Natural killer cell treated with Interleukin-12 subunit alpha and Interleukin-12 subunit beta and Interleukin-15 and Interleukin-18, amount 100 ng/mL, for 72 hours (primary cell): ENCODE measurements around the gene IGSF23. TPM values are rescaled to one million over a fixed set of nuclear protein-coding genes. Genes with fewer than 3 reads are reported as not detected.
"Not testable (repeated sequence)": the region's sequence is repeated elsewhere in the genome, so short reads cannot be mapped to it uniquely, and the experiment has no call there.

Experiments
- ATAC-seq, 2 donors: fragments of 150-1000 bp; cut with Tn5 transposase in 1 of 2; sonication (Bioruptor Pico), chemical (Tn5 transposase) in 1 of 2; 2 replicates each; pipeline ENCODE4 v1.10.0; 2021
- DNase-seq: peaks from one replicate; pipeline ENCODE4 v3.0.0; 2022; ENCODE audit warnings: low spot score
- H3K27ac Mint-ChIP-seq, 2 donors: 1 replicate in 1 of 2; 2 replicates in 1 of 2; pipeline ENCODE4 v1.8.0; 2022; ENCODE audit warnings: mixed read lengths in 2 of 2, mild to moderate bottlenecking in 1 of 2, moderate library complexity in 1 of 2
- H3K27me3 Mint-ChIP-seq, 2 donors: 1 replicate in 1 of 2; 2 replicates in 1 of 2; pipeline ENCODE4 v1.8.0; 2022; ENCODE audit warnings: mixed read lengths in 2 of 2
- H3K36me3 Mint-ChIP-seq: one replicate; pipeline ENCODE4 v1.8.0; 2022; ENCODE audit warnings: mixed read lengths
- H3K4me1 Mint-ChIP-seq, 2 donors: 1 replicate in 1 of 2; 2 replicates in 1 of 2; pipeline ENCODE4 v1.8.0; 2022; ENCODE audit warnings: low read depth in 2 of 2, mixed read lengths in 2 of 2, mild to moderate bottlenecking in 1 of 2
- H3K4me3 Mint-ChIP-seq: one replicate; pipeline ENCODE4 v1.8.0; 2022; ENCODE audit warnings: mixed read lengths
- H3K9me3 Mint-ChIP-seq: 2 replicates; pipeline ENCODE4 v1.8.0; 2022; ENCODE audit warnings: mixed read lengths
- total RNA-seq, 2 donors: library from RNA; stranded (reverse); gene quantifications; one replicate each; pipeline ENCODE4 v1.2.3, GENCODE V29; 2022

Gene IGSF23
- total RNA-seq, 2 donors from 2014 or later: not detected

DNA sequence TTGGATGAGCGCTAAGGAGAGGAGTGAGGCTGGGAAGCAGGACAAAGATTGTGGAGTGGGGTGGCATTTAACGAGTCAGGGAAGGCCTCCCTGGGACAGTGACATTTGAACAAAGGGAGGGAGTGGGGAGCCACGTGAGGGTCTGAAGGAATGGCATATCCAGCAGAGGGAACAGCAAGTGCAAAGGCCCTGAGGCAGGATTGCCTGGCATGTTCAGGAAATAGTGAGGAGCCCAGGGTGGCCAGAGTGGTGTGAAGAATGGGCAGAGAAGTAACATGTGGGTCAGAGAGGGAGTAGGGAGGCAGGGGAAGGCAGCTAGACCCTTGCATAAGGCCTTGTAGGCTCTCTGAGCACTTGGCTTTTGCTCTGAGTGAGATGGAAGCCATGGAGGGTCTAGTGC, 15.4 kb downstream of the IGSF23 start:
- Mint-ChIP-seq H3K9me3 (no peaks in the 10 kb centered on the region), H3K36me3 (no peaks in the 10 kb centered on the region), H3K4me1 (no peaks in the 10 kb centered on the region), H3K4me3 (no peak overlapping the region), H3K27ac (no peak overlapping the region), H3K27me3 (peaks cover 2 to 6% of the 10 kb centered on the region in 2 donors)
- ATAC-seq (no peak), DNase-seq (no peak)

- not testable (repeated sequence) for H3K4me3 Mint-ChIP-seq, ATAC-seq, H3K4me1 Mint-ChIP-seq, H3K27ac Mint-ChIP-seq, H3K36me3 Mint-ChIP-seq, DNase-seq, H3K9me3 Mint-ChIP-seq, H3K27me3 Mint-ChIP-seq
These were observed 18.2 kb downstream of the IGSF23 start for GRCh38 chr19:44631611-44632010.

DNA sequence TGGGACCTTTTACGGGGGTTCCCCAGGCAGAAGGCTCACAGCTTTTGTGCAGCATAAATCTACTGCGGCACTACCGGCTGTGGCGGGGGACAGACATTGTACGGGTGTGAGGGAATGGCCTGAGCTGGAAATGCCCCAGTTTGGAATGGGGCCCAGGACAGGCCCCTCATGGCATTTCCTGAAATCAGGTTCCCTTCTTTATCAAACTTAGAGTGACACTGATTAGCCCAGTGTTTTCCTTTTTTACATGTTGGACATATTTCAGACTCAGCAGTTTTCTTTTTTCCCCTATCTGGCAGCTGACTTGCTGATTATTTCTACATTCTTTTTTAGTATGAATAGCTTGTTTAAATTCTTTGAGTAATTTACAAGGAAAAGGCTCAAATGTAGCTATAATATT, 20.7 kb downstream of the IGSF23 start:
- H3K27ac Mint-ChIP-seq, H3K4me3 Mint-ChIP-seq, H3K4me1 Mint-ChIP-seq, DNase-seq, H3K9me3 Mint-ChIP-seq, H3K27me3 Mint-ChIP-seq, ATAC-seq, H3K36me3 Mint-ChIP-seq: not testable (repeated sequence)

- no peaks in the 10 kb centered on the region for H3K36me3 Mint-ChIP-seq
These were observed 21.4 kb downstream of the IGSF23 start for GRCh38 chr19:44634785-44635184.

DNA sequence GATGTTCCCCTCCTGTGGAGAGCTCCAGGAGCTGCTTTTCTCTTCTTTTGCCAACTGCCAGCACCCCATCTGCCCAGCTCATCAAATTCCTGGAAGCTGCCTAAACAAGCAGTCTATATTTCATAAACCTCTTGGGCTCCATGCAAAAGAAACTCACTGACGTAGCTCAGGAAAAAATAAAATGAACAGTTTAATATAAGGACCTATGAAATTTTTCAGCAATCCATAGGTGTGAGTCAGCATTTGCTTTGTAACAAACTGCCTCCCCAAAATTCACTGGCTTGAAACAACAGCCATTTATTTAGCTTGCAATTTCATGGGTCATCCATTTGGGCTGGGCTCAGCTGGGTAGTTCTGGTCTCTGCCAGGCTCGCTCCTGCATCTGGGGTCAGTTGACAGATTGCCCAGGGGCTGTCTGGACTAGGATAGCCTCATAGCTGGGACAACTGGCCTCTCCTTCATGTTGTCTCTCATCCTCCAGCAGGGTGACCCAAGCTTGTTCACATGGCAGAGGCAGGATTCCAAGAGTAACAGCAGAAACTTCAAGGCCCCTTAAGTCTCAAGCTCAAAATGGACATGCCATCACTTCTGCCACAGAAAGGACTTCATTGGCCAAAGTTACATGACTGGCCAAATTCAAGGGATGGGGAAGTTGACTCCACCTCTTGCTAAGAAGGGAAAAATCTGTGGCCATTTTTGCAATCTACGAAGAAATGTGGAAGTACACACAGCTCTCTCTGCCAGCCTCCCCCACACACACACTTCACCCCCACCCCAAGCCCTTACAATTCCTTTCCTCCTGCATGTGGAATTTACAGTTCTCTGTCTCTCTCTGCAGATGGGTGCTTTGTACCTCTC, 22.4 kb downstream of the IGSF23 start:
- Mint-ChIP-seq H3K27ac (no peak overlapping the region), H3K4me1 (no peaks in the 10 kb centered on the region), H3K9me3 (no peaks in the 10 kb centered on the region)

More at GRCh38 chr19:44634785-44635184, 21.4 kb downstream of the IGSF23 start:
- ATAC-seq (no peak), DNase-seq (no peak)
- H3K27me3 Mint-ChIP-seq: peaks cover 7 to 9% of the 10 kb centered on the region in 2 donors
- no peak overlapping the region for H3K27ac Mint-ChIP-seq
- no peaks in the 10 kb centered on the region for H3K9me3 Mint-ChIP-seq
- H3K4me1 Mint-ChIP-seq: no peaks in the 10 kb centered on the region
- no peak overlapping the region for H3K4me3 Mint-ChIP-seq

GRCh38 chr19:44636439-44637389, 23.4 kb downstream of the IGSF23 start:
- Mint-ChIP-seq H3K36me3 (no peaks in the 10 kb centered on the region), H3K4me1 (no peaks in the 10 kb centered on the region), H3K27ac (no peak overlapping the region), H3K9me3 (no peaks in the 10 kb centered on the region), H3K27me3 (peaks cover 7 to 11% of the 10 kb centered on the region in 2 donors), H3K4me3 (no peak overlapping the region)
- DNase-seq (no peak), ATAC-seq (no peak)

More for the DNA sequence above, 22.4 kb downstream of the IGSF23 start:
- Mint-ChIP-seq H3K4me3 (no peak overlapping the region), H3K27me3 (peaks cover 7 to 11% of the 10 kb centered on the region in 2 donors), H3K36me3 (no peaks in the 10 kb centered on the region)
- ATAC-seq (no peak), DNase-seq (no peak)

DNA sequence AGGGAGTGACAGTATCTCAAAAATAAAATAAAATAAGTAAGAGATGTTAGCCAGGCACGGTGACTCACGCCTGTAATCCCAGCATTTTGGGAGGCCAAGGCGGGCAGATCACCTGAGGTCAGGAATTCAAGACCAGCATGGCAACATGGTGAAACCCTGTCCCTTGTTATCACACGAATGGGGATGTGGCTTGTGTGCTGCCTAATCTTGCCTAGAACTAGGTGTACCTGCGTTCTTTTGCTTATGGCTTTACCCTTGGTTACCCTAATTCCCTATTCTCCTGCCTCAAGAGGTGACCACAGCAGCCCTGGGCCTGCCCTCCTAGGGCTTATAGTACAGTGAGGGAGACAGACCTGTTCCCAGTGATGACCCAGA, 24.0 kb downstream of the IGSF23 start:
- Mint-ChIP-seq H3K9me3 (no peaks in the 10 kb centered on the region), H3K4me3 (no peak overlapping the region), H3K4me1 (no peaks in the 10 kb centered on the region), H3K27me3 (peaks cover 7 to 14% of the 10 kb centered on the region in 2 donors), H3K36me3 (no peaks in the 10 kb centered on the region), H3K27ac (no peak overlapping the region)
- DNase-seq (no peak), ATAC-seq (no peak)

GRCh38 chr19:44640518-44640917, 27.2 kb downstream of the IGSF23 start:
- Mint-ChIP-seq H3K36me3 (no peaks in the 10 kb centered on the region), H3K4me3 (no peak overlapping the region), H3K9me3 (no peaks in the 10 kb centered on the region), H3K27me3 (peaks cover under 1 to 10% of the 10 kb centered on the region in 2 donors), H3K4me1 (no peaks in the 10 kb centered on the region), H3K27ac (no peak overlapping the region)
- ATAC-seq (no peak), DNase-seq (no peak)

DNA sequence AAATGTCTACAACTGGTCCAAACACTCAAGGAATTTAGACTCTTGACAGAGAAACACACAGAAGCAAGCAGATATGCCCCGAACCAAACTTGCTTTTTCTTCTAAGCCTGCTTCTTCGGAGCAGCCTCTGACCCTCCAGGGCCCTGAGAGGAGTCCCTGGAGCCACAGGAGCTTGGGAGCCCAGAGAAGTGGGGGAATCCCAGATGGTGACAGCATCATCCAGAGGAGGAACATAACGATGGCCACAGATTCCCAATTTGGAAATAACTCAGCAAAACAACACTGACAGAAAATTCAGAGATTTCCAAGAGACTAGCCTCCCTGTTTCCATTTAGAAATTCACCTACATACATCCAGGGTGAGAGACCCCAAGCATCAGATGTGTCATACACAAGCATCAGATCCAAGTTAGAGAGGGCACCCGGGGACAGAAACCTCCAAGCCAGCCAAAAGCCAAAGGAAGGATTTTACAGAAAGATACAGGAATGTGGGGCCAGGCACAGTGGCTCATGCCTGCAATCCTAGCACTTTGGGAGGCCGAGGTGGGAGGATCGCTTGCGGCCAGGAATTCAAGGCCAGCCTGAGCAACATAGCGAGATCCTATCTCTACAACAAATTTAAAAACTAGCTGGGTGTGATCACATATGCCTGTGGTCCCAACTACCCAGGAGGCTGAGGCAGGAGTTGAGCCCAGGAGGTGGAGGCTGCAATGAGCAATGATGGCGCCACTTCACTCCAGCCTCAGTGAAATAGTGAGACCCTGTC, 28.3 kb downstream of the IGSF23 start:
- DNase-seq: no peak
- ATAC-seq: no peak
- Mint-ChIP-seq H3K4me1 (peaks cover 0 to 4% of the 10 kb centered on the region in 2 donors), H3K27me3 (peaks cover 0 to 5% of the 10 kb centered on the region in 2 donors), H3K27ac (no peak overlapping the region), H3K4me3 (no peak overlapping the region), H3K9me3 (no peaks in the 10 kb centered on the region), H3K36me3 (no peaks in the 10 kb centered on the region)

DNA sequence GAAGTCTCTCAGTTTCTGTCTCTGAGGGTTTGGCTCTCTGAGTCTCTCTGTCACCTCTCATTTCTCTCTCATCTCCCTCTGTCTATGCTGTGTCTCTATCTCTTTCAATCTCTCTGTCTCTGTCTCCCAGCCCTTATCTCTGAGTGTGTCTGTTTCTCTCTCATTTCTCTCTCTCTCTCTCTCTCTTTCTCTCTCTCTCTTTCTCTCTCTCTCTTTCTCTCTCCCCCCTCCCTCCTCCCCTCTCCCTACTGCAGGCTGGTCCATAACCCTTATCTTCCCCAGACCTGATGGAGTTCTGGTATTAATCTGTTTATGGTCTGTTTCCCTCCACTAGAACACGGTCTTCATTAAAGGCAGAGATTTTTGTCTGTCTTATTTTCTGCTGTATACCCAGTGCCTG, 29.0 kb downstream of the IGSF23 start:
- no peak overlapping the region for H3K27ac Mint-ChIP-seq
- ATAC-seq (no peak), DNase-seq (no peak)
- H3K4me1 Mint-ChIP-seq: peaks cover 0 to 4% of the 10 kb centered on the region in 2 donors
- H3K9me3 Mint-ChIP-seq: no peaks in the 10 kb centered on the region
- H3K27me3 Mint-ChIP-seq: peaks cover 0 to 5% of the 10 kb centered on the region in 2 donors
- H3K36me3 Mint-ChIP-seq: no peaks in the 10 kb centered on the region
- H3K4me3 Mint-ChIP-seq: no peak overlapping the region

DNA sequence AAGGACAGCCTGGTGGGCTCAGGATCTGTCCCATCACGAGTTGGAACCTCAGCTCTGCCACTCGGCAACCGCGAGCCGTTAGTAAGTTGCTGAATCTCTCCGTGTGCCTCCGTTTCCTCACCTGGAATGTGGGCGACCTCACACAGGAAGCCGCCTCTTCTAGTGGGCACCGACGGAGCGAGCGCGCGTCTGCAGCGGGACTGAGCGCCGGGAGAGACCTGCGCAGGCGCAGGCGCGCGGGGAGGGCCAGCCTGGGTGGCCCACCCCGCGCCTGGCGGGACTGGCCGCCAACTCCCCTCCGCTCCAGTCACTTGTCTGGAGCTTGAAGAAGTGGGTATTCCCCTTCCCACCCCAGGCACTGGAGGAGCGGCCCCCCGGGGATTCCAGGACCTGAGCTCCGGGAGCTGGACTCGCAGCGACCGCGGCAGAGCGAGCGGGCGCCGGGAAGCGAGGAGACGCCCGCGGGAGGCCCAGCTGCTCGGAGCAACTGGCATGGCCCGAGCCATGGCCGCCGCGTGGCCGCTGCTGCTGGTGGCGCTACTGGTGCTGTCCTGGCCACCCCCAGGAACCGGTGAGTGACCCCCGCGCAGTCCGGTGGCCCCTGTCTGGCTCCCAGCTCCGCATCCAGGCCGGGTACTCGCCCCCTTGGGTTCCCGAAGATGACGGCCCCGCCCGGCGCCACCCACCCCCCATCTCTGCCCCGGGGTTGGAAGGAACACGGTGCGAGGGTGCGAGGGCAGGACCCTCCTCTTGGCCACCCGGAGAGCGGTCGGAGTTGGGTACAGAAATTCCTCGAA, 30.4 kb downstream of the IGSF23 start, which contains the start of gene PVR:
TSS of gene PVR (plus strand) at position 306 of the 797 bp plus-strand sequence. CDS start at position 493, 187 bp downstream.
- Mint-ChIP-seq H3K4me1 (peaks cover 0 to 4% of the 10 kb centered on the region in 2 donors), H3K27ac (peak within 1 kb of the TSS in 1 of 2 donors; percentile 45), H3K4me3 (peak within 1 kb of the TSS; percentile 69), H3K36me3 (no peaks in the 10 kb centered on the region), H3K27me3 (peaks cover 0 to 5% of the 10 kb centered on the region in 2 donors), H3K9me3 (no peaks in the 10 kb centered on the region)
- DNase-seq: peak; percentile 78
- peak; percentile 87 to 92 for ATAC-seq

- Mint-ChIP-seq H3K36me3 (no peaks in the 10 kb centered on the region), H3K27me3 (peaks cover 0 to 5% of the 10 kb centered on the region in 2 donors), H3K4me1 (peaks cover 0 to 4% of the 10 kb centered on the region in 2 donors), H3K4me3 (peak overlapping the region; percentile 69), H3K9me3 (no peaks in the 10 kb centered on the region), H3K27ac (no peak overlapping the region)
- DNase-seq (no peak), ATAC-seq (peak in 1 of 2 donors; percentile 37)
These were observed 31.1 kb downstream of the IGSF23 start for GRCh38 chr19:44644402-44645016.
